ENCODE data around the gene CCDC85C.

- TF ChIP-seq MAX (IDR thresholded peaks at IDR 0.05) (no peak), CEBPB (IDR thresholded peaks at IDR 0.05) (no peak), TCF12 (IDR thresholded peaks at IDR 0.05; ENCODE audit: low read depth) (no peak), USF1 (IDR thresholded peaks at IDR 0.05) (no peak), TAF1 (IDR thresholded peaks at IDR 0.05; ENCODE audit: low read depth) (no peak)
Measured at GRCh38 chr14:99522934-99523703, 80.9 kb downstream of the CCDC85C start.
